Loucy (cell line): ENCODE data around the gene UFD1.

Source experiments
- H2AFZ ChIP-seq: fragments of 200-600 bp; sonication (generic); 2 replicates; pipeline ENCODE4 v1.6.0; 2016; ENCODE audit warnings: antibody characterized with exemption, mild to moderate bottlenecking, low read length, moderate library complexity
- H3F3A ChIP-seq: fragments of 200-600 bp; 2 replicates; pipeline ENCODE4 v1.6.0; 2016; ENCODE audit warnings: antibody characterized with exemption, low read depth, mild to moderate bottlenecking
- H3K27me3 ChIP-seq: fragments of 200-600 bp; sonication (generic); 2 replicates; pipeline ENCODE4 v1.6.1; 2014; ENCODE audit warnings: low read length, mild to moderate bottlenecking; ENCODE audit not compliant: insufficient read depth, poor library complexity, severe bottlenecking
- H3K36me3 ChIP-seq: fragments of 200-600 bp; sonication (generic); 2 replicates; pipeline ENCODE4 v1.6.1; 2016; ENCODE audit warnings: low read length; ENCODE audit not compliant: insufficient read depth
- H3K4me1 ChIP-seq: fragments of 200-600 bp; sonication (generic); 2 replicates; pipeline ENCODE4 v1.5.1; 2014; ENCODE audit warnings: low read length, mild to moderate bottlenecking; ENCODE audit not compliant: insufficient read depth, poor library complexity, severe bottlenecking
- H3K4me2 ChIP-seq: fragments of 200-600 bp; sonication (generic); 2 replicates; pipeline ENCODE4 v1.6.0; 2014; ENCODE audit warnings: antibody characterized with exemption, low read length, low read depth, mild to moderate bottlenecking; ENCODE audit not compliant: poor library complexity, severe bottlenecking
- H3K4me3 ChIP-seq: fragments of 200-600 bp; sonication (generic); 2 replicates; pipeline ENCODE4 v1.5.1; 2014; ENCODE audit warnings: low read length, mild to moderate bottlenecking, mixed read lengths; ENCODE audit not compliant: poor library complexity, severe bottlenecking
- H3K79me2 ChIP-seq: fragments of 200-600 bp; sonication (generic); 2 replicates; pipeline ENCODE4 v1.6.1; 2014; ENCODE audit warnings: low read length; ENCODE audit not compliant: insufficient read depth
- H3K9ac ChIP-seq: fragments of 200-600 bp; sonication (generic); 2 replicates; pipeline ENCODE4 v1.6.0; 2014; ENCODE audit warnings: mild to moderate bottlenecking, low read depth, low read length, moderate library complexity; ENCODE audit not compliant: poor library complexity, severe bottlenecking
- H3K9me2 ChIP-seq: fragments of 200-600 bp; sonication (generic); replicated peaks from 2 replicates; pipeline ENCODE4 v1.6.1; 2016; ENCODE audit warnings: low read depth, low read length, mixed read lengths
- H3K9me3 ChIP-seq: fragments of 200-600 bp; sonication (generic); 2 replicates; pipeline ENCODE4 v1.6.1; 2014; ENCODE audit warnings: mild to moderate bottlenecking, antibody characterized with exemption, low read length, low read depth; ENCODE audit not compliant: insufficient read depth
- H4K20me1 ChIP-seq: fragments of 200-600 bp; sonication (generic); 2 replicates; pipeline ENCODE4 v1.6.0; 2014; ENCODE audit warnings: antibody characterized with exemption, low read length, mild to moderate bottlenecking; ENCODE audit not compliant: insufficient read depth, poor library complexity, severe bottlenecking
- EZH2phosphoT487 ChIP-seq: fragments of 200-600 bp; IDR thresholded peaks from 2 replicates; pipeline ENCODE4 v1.6.1; 2018; ENCODE audit warnings: antibody characterized with exemption, mild to moderate bottlenecking, moderate library complexity, borderline replicate concordance
- TF ChIP-seq, protein P1 (sequence below): fragments of 200-600 bp; sonication (generic); conservative IDR thresholded peaks from 2 replicates; pipeline ENCODE4 v1.5.1; 2014; ENCODE audit warnings: mild to moderate bottlenecking, antibody characterized with exemption, low read length

The UFD1 gene

DNA sequence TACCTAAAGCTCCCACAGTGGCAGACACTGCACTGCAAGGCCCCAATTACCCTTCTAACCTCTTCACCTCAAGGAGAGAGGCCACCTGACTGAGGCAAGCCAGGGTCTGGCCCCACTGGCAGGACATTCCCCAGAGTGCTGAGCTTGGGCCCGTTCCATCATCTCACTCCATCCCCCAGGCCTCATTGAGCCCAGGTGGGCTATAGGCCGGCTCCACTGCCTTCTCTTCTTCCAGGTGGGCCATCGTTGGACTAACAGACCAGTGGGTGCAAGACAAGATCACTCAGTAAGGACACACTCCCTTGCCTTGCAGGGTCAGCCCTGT is 19.8 kb upstream of the UFD1 start:
- H3K9me2 ChIP-seq: no peaks in the 10 kb centered on the region
- peaks cover 62% of the 10 kb centered on the region; the same call in 1 of the 2 replicates for H3K36me3 ChIP-seq
- no peak for TF ChIP-seq EZH2phosphoT487
- TF ChIP-seq, protein P1, sequence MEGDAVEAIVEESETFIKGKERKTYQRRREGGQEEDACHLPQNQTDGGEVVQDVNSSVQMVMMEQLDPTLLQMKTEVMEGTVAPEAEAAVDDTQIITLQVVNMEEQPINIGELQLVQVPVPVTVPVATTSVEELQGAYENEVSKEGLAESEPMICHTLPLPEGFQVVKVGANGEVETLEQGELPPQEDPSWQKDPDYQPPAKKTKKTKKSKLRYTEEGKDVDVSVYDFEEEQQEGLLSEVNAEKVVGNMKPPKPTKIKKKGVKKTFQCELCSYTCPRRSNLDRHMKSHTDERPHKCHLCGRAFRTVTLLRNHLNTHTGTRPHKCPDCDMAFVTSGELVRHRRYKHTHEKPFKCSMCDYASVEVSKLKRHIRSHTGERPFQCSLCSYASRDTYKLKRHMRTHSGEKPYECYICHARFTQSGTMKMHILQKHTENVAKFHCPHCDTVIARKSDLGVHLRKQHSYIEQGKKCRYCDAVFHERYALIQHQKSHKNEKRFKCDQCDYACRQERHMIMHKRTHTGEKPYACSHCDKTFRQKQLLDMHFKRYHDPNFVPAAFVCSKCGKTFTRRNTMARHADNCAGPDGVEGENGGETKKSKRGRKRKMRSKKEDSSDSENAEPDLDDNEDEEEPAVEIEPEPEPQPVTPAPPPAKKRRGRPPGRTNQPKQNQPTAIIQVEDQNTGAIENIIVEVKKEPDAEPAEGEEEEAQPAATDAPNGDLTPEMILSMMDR: no peak

GRCh38 chr22:19498154-19498865 is 19.3 kb upstream of the UFD1 start:
- no peak overlapping the region for H3K4me2 ChIP-seq
- H3K9me3 ChIP-seq: no peaks in the 10 kb centered on the region
- no peaks in the 10 kb centered on the region for H3F3A ChIP-seq
- no peak overlapping the region for H2AFZ ChIP-seq
- no peaks in the 10 kb centered on the region for H3K27me3 ChIP-seq
- peaks cover 66% of the 10 kb centered on the region; the same call in 1 of the 2 replicates for H3K36me3 ChIP-seq
- no peaks in the 10 kb centered on the region for H4K20me1 ChIP-seq
- TF ChIP-seq, protein P1: no peak
- TF ChIP-seq EZH2phosphoT487: no peak
- H3K9me2 ChIP-seq: no peaks in the 10 kb centered on the region
- no peaks in the 10 kb centered on the region for H3K79me2 ChIP-seq
- H3K4me3 ChIP-seq: no peak overlapping the region
- no peak overlapping the region for H3K9ac ChIP-seq
- peaks cover 2% of the 10 kb centered on the region for H3K4me1 ChIP-seq

More for the DNA sequence above, 19.8 kb upstream of the UFD1 start:
- no peaks in the 10 kb centered on the region for H3F3A ChIP-seq
- no peaks in the 10 kb centered on the region for H3K27me3 ChIP-seq
- no peak overlapping the region for H2AFZ ChIP-seq
- H3K79me2 ChIP-seq: no peaks in the 10 kb centered on the region
- no peak overlapping the region for H3K4me3 ChIP-seq
- no peaks in the 10 kb centered on the region for H3K9me3 ChIP-seq
- H4K20me1 ChIP-seq: no peaks in the 10 kb centered on the region
- no peak overlapping the region for H3K9ac ChIP-seq
- peaks cover 8% of the 10 kb centered on the region for H3K4me1 ChIP-seq
- H3K4me2 ChIP-seq: no peak overlapping the region

DNA sequence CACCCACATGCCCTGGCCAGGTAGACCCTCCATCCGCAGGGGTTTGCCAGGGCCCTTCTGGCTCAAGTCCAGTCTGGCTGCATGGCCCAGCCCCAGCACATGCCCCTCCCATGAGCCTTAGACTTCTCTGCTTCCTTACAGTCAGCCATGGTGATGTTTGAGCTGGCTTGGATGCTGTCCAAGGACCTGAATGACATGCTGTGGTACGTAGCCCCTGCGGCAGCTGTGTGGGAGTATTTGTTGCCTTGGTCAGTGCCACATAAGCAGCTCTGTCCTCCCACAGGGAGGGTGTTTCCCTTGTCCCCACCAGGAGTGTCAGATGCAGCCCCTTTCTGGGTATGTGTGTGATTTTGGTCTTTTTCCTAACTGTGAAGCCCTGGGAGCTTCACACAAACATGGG is 18.3 kb upstream of the UFD1 start:
- Histone ChIP-seq H3K27me3 (no peaks in the 10 kb centered on the region), H2AFZ (no peak overlapping the region), H3K4me3 (no peak overlapping the region), H3F3A (no peaks in the 10 kb centered on the region), H3K9me2 (no peaks in the 10 kb centered on the region), H3K9ac (no peak overlapping the region), H3K4me1 (no peaks in the 10 kb centered on the region), H3K9me3 (no peaks in the 10 kb centered on the region), H3K4me2 (no peak overlapping the region), H3K36me3 (peaks cover 75% of the 10 kb centered on the region; the same call in 1 of the 2 replicates), H3K79me2 (peaks cover 10% of the 10 kb centered on the region; the same call in 1 of the 2 replicates), H4K20me1 (no peaks in the 10 kb centered on the region)
- TF ChIP-seq, protein P1: no peak
- no peak for TF ChIP-seq EZH2phosphoT487
